ENCODE measurements around the gene AKAP11. TPM values are rescaled to one million over a fixed set of nuclear protein-coding genes. Genes with fewer than 3 reads are reported as not detected.
A peak's percentile ranks its signal among the peaks of the same experiment; 100 is the strongest.
"Not testable (repeated sequence)": the region's sequence is repeated elsewhere in the genome, so short reads cannot be mapped to it uniquely, and the experiment has no call there.

The AKAP11 gene, protein sequence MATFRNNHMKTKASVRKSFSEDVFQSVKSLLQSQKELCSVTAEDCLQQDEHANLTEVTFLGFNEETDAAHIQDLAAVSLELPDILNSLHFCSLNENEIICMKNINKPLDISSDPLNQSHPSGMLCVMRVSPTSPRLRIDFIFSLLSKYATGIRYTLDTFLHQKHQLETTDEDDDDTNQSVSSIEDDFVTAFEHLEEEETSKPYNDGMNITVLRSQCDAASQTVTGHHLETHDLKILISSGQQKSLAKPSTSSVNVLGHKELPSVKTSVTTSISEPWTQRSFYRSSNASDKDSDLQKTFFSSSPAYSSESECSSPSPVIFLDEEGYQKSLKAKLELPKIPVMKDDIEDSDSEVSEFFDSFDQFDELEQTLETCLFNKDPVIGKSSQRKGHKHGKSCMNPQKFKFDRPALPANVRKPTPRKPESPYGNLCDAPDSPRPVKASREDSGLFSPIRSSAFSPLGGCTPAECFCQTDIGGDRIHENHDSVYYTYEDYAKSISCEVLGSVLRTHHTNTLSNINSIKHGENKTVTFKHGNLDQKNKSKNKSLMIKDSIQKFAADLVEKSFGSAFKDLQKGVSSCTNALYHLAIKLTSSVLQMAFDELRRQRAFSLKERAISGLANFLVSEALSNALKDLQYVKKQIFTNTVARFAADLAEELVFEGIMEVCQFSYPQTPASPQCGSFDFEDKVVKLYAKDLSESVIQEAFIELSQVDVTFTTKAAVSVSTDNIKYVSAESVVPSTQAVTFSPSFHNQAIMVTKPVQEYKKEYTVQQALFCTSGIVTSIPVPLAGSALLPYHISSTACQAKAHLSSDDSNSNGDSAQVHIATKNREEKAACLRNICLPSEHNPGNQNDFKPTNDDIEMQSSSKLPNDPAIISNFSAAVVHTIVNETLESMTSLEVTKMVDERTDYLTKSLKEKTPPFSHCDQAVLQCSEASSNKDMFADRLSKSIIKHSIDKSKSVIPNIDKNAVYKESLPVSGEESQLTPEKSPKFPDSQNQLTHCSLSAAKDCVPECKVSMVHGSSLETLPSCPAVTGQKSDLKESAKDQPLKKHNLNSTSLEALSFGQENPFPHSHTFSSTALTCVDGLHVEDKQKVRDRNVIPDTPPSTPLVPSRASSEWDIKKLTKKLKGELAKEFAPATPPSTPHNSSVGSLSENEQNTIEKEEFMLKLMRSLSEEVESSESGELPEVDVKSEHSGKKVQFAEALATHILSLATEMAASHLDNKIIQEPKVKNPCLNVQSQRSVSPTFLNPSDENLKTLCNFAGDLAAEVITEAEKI (N-terminal part only)
- 10 to 100 TPM; 38.9 to 39.4 TPM for total RNA-seq

DNA sequence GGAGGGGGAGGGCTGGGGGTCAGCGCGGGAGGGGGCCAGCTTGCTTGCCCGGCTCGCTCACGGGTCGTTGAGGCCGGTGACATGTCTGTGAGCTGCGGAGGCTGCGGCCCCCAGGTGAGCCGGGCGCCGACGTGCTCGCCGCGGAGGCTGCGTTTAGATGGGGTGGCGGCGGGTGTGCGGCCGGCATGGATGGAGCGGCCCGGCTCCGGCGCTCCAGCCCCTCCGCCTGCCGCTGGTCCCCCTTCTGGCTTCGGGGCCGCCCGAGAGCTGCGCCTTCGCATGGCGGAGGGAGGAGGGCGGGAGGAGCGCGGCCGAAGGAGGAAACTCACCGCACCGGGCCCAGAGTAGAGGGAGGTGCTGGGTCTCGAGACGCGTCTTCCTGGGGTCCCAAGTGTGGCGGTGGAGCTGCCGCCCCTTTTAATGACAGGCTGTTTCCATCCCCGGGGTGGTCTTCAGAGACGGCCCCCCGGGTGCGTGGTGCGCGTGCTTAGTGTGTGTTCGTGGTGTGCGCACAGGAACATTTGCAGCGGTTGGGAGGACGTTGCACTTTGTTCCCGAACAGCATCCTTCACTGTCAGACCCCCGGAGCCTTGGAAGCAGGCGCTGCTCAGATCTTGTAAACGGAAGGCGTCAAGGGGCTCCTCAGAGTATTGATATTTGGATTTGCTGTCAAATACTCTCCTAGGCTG lies at the start of gene AKAP11:
TSS of gene AKAP11 (plus strand) at position 38 of the 689 bp plus-strand sequence. CDS start 14,197 bp downstream, outside the sequence.
- H3K4me3 Mint-ChIP-seq: peak within 1 kb of the TSS; percentile 99
- POLR2A ChIA-PET: interaction anchor here (0.6 to 2.1 kb wide), 6 partner anchors 13 to 226 kb away, joined by 3 to 7 read pairs (median 5); no protein-coding TSS in a partner anchor
- H3K36me3 Mint-ChIP-seq (ENCODE audit: low read depth): peaks cover 30% of the 10 kb centered on the region
- DNase-seq (peak; percentile 70), ATAC-seq (peak; percentile 31)
- CTCF ChIA-PET: interaction anchor here (1.0 to 1.6 kb wide), 3 partner anchors 105 to 222 kb away, joined by 3 to 7 read pairs (median 5); no protein-coding TSS in a partner anchor
- peak within 1 kb of the TSS; percentile 97 for H3K27ac Mint-ChIP-seq
- peaks cover 51% of the 10 kb centered on the region for H3K4me1 Mint-ChIP-seq
- no peaks in the 10 kb centered on the region for H3K27me3 Mint-ChIP-seq
- intact Hi-C loops (cut with DNase I, micrococcal nuclease): loop anchor here (1.0 to 10.0 kb wide), 14 partner anchors 82 to 1983 kb away; partner anchors contain the start of genes DGKH (in 2 of the 2), MTRF1 (in 1 of the 2), TNFSF11 (in 1 of the 2) and WBP4 (in 1 of the 2)
- peaks cover 3% of the 10 kb centered on the region for H3K9me3 Mint-ChIP-seq (ENCODE audit: low read depth)

DNA sequence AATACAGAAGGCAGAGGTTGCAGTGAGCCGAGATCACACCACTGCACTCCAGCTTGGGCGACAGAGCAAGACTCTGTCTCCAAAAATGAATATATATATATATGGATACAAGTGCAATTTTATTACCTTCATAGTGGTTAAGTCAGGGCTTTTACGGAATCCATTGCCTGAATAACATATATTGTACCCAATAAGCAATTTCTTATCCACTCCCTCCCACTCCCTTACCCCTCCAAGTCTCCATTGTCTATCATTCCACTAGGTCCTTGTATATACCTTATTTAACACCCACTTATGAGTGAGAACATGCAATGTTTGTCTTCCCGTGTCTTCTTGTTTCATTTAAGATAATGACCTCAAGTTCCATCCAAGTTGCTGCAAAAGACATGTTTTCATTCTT lies 48.3 kb upstream of the AKAP11 start:
- ATAC-seq: no peak
- H3K36me3 Mint-ChIP-seq (ENCODE audit: low read depth): peaks cover 45% of the 10 kb centered on the region
- no peaks in the 10 kb centered on the region for H3K4me1 Mint-ChIP-seq
- intact Hi-C loops (cut with DNase I, micrococcal nuclease): no loop called here
- no peak overlapping the region for H3K27ac Mint-ChIP-seq
- ChIA-PET POLR2A (no interaction called here), CTCF (no interaction called here)
- H3K9me3 Mint-ChIP-seq (ENCODE audit: low read depth): no peaks in the 10 kb centered on the region
- H3K4me3 Mint-ChIP-seq: no peak overlapping the region
- DNase-seq: no peak
- H3K27me3 Mint-ChIP-seq: no peaks in the 10 kb centered on the region

DNA sequence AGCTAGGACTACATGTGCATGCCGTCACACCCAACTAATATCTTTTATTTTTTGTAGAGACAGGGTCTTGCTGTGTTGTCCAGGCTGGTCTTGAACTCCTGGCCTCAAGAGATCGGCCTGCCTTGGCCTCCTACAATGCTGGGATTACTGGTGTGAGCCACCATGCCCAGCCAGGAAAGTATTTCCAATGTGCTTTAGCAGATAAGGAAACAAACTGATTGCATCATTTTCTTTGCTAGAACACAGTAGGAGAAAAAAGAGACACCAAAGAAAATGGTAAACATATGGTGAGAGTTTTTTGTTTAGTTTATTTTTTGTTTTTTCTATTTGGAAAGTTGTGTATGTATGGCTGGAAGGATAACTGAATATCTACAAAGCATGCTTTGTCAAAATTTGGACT lies 46.9 kb upstream of the AKAP11 start:
- Mint-ChIP-seq H3K9me3 (ENCODE audit: low read depth) (no peaks in the 10 kb centered on the region), H3K27ac (no peak overlapping the region), H3K27me3 (no peaks in the 10 kb centered on the region), H3K4me3 (no peak overlapping the region), H3K36me3 (ENCODE audit: low read depth) (peaks cover 44% of the 10 kb centered on the region), H3K4me1 (no peaks in the 10 kb centered on the region)
- ChIA-PET POLR2A (interaction anchor here (1.1 kb wide), 1 partner anchor 13 kb away, joined by 5 read pairs; no protein-coding TSS in a partner anchor), CTCF (no interaction called here)
- ATAC-seq (no peak), DNase-seq (no peak)
- intact Hi-C loops (cut with DNase I, micrococcal nuclease): no loop called here

DNA sequence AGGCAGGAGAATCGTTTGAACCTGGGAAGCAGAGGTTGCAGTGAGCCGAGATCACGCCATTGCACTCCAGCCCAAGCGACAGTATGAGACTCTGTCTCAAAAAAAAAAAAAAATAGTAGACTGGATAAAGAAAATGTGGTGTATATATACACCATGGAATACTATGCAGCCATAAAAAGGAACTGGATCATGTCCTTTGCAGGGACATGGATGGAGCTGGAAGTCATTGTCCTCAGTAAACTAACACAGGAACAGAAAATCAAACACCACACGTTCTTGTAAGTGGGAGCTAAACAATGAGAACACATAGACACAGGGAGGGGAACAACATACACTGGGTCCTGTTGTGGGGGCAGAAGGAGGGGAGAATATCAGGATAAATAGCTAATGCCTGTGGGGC lies 45.2 kb upstream of the AKAP11 start:
- POLR2A ChIA-PET; intact Hi-C loops (cut with DNase I, micrococcal nuclease): not testable (repeated sequence)
- CTCF ChIA-PET: interaction anchor here (0.7 kb wide), 1 partner anchor 619 kb away, joined by 3 read pairs; no protein-coding TSS in a partner anchor

DNA sequence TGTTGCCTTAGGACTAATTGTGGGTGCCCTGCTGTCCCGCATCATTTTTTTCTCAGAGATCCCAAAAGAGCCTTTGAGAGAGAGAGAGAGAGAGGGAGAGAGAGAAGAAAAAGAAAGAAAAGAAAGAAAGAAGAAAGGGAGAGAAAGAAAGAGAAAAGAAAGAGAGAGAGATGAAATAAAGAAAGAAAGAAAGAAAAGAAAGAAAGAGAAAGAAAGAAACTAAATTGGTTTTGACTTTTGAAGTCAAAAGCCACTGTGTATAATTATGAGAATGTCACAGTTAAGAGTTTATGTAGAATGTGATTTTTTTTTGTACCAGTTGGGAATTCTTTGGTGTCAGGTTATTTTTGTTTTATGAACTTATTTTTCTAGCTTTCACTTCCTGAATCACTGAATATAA lies 43.4 kb upstream of the AKAP11 start:
- H3K27ac Mint-ChIP-seq: no peak overlapping the region

More for the DNA sequence above, 45.2 kb upstream of the AKAP11 start:
- H3K4me1 Mint-ChIP-seq; DNase-seq; H3K27ac Mint-ChIP-seq; H3K27me3 Mint-ChIP-seq; H3K4me3 Mint-ChIP-seq; ATAC-seq; H3K9me3 Mint-ChIP-seq (ENCODE audit: low read depth): not testable (repeated sequence)
- H3K36me3 Mint-ChIP-seq (ENCODE audit: low read depth): peaks cover 33% of the 10 kb centered on the region

DNA sequence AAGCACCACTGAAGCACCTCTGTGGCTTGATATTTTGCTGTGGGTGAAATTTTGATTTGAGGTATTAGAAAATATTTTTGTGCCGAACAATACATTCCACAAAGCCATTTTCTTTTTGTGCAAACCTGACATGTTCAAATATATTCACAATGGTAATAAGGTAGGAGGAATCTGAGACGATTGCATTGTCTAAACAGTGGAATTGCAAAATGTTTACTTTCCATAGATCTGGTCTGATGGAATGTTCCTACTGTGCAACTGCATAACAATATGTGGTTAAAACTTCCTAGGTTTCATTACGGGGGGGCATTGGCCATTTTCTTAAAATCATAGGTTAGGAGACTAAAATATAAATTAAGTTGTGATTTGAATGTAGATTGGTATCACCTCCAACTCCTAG lies 42.7 kb upstream of the AKAP11 start:
- no peaks in the 10 kb centered on the region for H3K4me1 Mint-ChIP-seq
- ATAC-seq (no peak), DNase-seq (no peak)
- ChIA-PET CTCF (interaction anchor here (0.6 to 0.8 kb wide), 2 partner anchors 723 to 1412 kb away, joined by 3 read pairs; no protein-coding TSS in a partner anchor), POLR2A (no interaction called here)
- no peaks in the 10 kb centered on the region for H3K27me3 Mint-ChIP-seq
- H3K9me3 Mint-ChIP-seq (ENCODE audit: low read depth): no peaks in the 10 kb centered on the region
- intact Hi-C loops (cut with DNase I, micrococcal nuclease): no loop called here
- peaks cover 28% of the 10 kb centered on the region for H3K36me3 Mint-ChIP-seq (ENCODE audit: low read depth)
- no peak overlapping the region for H3K27ac Mint-ChIP-seq
- H3K4me3 Mint-ChIP-seq: no peak overlapping the region

More for the DNA sequence above, 43.4 kb upstream of the AKAP11 start:
- H3K36me3 Mint-ChIP-seq (ENCODE audit: low read depth): peaks cover 32% of the 10 kb centered on the region
- no peak overlapping the region for H3K4me3 Mint-ChIP-seq
- intact Hi-C loops (cut with DNase I, micrococcal nuclease): no loop called here
- DNase-seq (no peak), ATAC-seq (no peak)
- POLR2A ChIA-PET: no interaction called here
- no peaks in the 10 kb centered on the region for H3K27me3 Mint-ChIP-seq
- no peaks in the 10 kb centered on the region for H3K4me1 Mint-ChIP-seq
- H3K9me3 Mint-ChIP-seq (ENCODE audit: low read depth): no peaks in the 10 kb centered on the region
- CTCF ChIA-PET: no interaction called here

DNA sequence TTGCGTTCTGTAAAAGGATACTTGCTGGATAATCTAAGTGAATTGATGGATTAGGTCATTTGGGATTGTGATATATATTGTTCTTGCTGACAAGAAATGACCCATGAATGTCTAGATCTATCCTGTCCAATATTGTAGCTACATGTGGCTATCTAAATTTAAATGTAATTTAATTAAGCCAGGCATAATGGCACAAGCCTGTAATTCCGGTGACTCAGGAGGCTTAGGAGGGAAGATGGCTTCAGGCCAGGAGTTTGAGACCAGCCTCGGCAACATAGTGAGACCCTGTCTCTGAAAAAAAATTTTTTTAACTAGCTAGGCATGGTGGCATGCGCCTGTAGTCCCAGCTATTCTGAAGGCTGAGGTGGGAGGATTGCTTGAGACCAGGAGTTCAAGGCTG lies 39.3 kb upstream of the AKAP11 start:
- no peak for ATAC-seq
- Mint-ChIP-seq H3K4me1 (no peaks in the 10 kb centered on the region), H3K4me3 (no peak overlapping the region), H3K27me3 (no peaks in the 10 kb centered on the region), H3K36me3 (ENCODE audit: low read depth) (peaks cover 15% of the 10 kb centered on the region), H3K27ac (no peak overlapping the region), H3K9me3 (ENCODE audit: low read depth) (no peaks in the 10 kb centered on the region)
- DNase-seq: no peak
- ChIA-PET POLR2A (no interaction called here), CTCF (no interaction called here)
- intact Hi-C loops (cut with DNase I, micrococcal nuclease): no loop called here

DNA sequence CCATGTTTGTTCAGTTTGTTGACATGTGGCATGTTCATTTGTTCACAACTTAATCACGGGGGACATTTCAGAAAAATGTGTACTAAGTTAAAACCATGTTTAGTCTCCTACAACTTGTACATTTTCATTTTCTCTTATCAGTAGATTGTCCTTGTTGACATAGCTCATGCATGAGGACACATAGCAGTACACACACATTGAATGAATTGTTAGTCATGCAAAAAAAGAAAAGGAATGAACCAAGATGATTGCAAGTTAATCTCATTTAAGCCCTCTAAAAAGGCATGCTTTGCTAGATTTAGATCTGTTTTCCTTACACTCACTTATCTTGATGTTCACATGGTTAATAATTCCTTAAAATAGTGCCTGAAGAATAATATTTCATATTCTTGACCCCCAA lies 38.2 kb upstream of the AKAP11 start:
- Mint-ChIP-seq H3K27me3 (no peaks in the 10 kb centered on the region), H3K4me3 (no peak overlapping the region), H3K9me3 (ENCODE audit: low read depth) (no peaks in the 10 kb centered on the region), H3K4me1 (no peaks in the 10 kb centered on the region), H3K36me3 (ENCODE audit: low read depth) (peaks cover 16% of the 10 kb centered on the region), H3K27ac (no peak overlapping the region)
- CTCF ChIA-PET: interaction anchor here (0.7 to 1.4 kb wide), 2 partner anchors 18 to 578 kb away, joined by 3 read pairs; no protein-coding TSS in a partner anchor
- DNase-seq (no peak), ATAC-seq (no peak)
- intact Hi-C loops (cut with DNase I, micrococcal nuclease): no loop called here
- POLR2A ChIA-PET: no interaction called here

DNA sequence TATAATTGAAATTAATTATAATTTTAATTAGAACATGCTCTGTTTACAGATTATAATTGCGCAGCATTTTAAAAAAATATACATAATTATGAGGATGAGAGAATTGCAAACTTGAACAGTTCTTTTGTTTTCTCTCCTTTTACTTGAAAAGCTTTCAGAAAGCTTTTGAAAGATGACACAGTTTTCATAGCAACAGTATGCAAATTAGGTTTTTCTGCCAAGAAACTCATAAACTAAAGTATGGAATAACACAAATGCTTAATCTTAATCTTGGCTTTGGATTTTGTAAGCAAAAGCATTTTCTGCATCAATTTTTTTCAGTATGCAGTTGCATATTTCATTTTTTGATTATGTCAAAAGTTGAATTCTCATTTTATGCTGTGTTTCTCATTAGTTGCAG lies 32.8 kb upstream of the AKAP11 start:
- Mint-ChIP-seq H3K36me3 (ENCODE audit: low read depth) (peaks cover 10% of the 10 kb centered on the region), H3K27ac (no peak overlapping the region), H3K4me3 (no peak overlapping the region), H3K27me3 (no peaks in the 10 kb centered on the region), H3K9me3 (ENCODE audit: low read depth) (no peaks in the 10 kb centered on the region), H3K4me1 (no peaks in the 10 kb centered on the region)
- intact Hi-C loops (cut with DNase I, micrococcal nuclease): no loop called here
- ATAC-seq: no peak
- ChIA-PET POLR2A (no interaction called here), CTCF (no interaction called here)
- DNase-seq: no peak

DNA sequence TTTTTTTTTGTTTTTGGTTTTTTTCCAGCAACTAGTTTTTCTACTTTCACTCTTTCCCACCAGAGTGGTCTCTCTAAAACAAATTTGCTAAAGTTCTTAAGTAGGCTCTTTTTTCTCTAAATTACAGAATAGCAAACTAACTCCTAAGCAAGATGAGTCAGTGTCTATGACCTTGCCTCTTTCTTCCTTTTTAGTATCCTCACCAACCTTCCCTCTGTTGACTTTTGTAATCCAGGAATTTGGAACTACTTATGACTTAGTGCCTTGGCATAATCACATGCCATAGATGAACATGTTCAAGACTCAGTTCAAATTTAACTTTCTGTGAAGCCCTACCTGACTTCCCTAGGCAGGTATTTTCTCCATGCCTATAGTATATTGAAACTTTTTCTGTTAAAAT lies 32.3 kb upstream of the AKAP11 start:
- Mint-ChIP-seq H3K36me3 (ENCODE audit: low read depth) (peaks cover 10% of the 10 kb centered on the region), H3K4me1 (no peaks in the 10 kb centered on the region), H3K4me3 (no peak overlapping the region), H3K9me3 (ENCODE audit: low read depth) (no peaks in the 10 kb centered on the region), H3K27ac (no peak overlapping the region), H3K27me3 (no peaks in the 10 kb centered on the region)
- ChIA-PET POLR2A (no interaction called here), CTCF (no interaction called here)
- ATAC-seq (no peak), DNase-seq (no peak)
- intact Hi-C loops (cut with DNase I, micrococcal nuclease): no loop called here
